Stimulated activated CD4-positive, alpha-beta T cell treated with anti-CD3 and anti-CD28 coated beads, Interleukin-12 subunit alpha, Interleukin-12 subunit beta, amount 100 ng/mL, for 48 hours (primary cell): ENCODE measurements around the gene RPS18.

Source experiments
- DNase-seq, 3 donors: peaks; one replicate each; pipeline ENCODE4 v3.0.0-alpha.2; 2020; ENCODE audit warnings: low read depth in 2 of 3, low spot score in 1 of 3

The RPS18 gene

GRCh38 chr6:33289784-33290315 lies 18.0 kb downstream of the RPS18 start:
- no peak for DNase-seq

GRCh38 chr6:33290459-33290858 lies 18.6 kb downstream of the RPS18 start:
- no peak for DNase-seq

- no peak for DNase-seq
Measured at GRCh38 chr6:33292996-33293682, 21.3 kb downstream of the RPS18 start.

- DNase-seq, result no peak
Measured at GRCh38 chr6:33294086-33294823, 22.4 kb downstream of the RPS18 start.

GRCh38 chr6:33295621-33296369 lies 23.9 kb downstream of the RPS18 start:
- DNase-seq, result no peak

GRCh38 chr6:33296797-33297405 lies 25.0 kb downstream of the RPS18 start:
- no peak for DNase-seq

GRCh38 chr6:33297406-33297955 lies 25.6 kb downstream of the RPS18 start:
- DNase-seq, result no peak

GRCh38 chr6:33297956-33298772 lies 26.3 kb downstream of the RPS18 start:
- peak; percentile 46 to 65 (median 60) for DNase-seq

GRCh38 chr6:33298773-33299236 lies 26.9 kb downstream of the RPS18 start, which contains the start of gene RGL2:
Gene RGL2 (minus strand): TSS chr6:33298942. CDS start chr6:33298610, 332 bp downstream.
- peak in 1 of 3 donors; percentile 49 for DNase-seq

GRCh38 chr6:33299237-33299944 lies 27.5 kb downstream of the RPS18 start:
- DNase-seq, result peak; percentile 88 to 92 (median 90)

GRCh38 chr6:33301877-33302276 lies 30.0 kb downstream of the RPS18 start:
- no peak for DNase-seq

GRCh38 chr6:33304216-33304615 lies 32.3 kb downstream of the RPS18 start:
- no peak for DNase-seq

GRCh38 chr6:33305052-33305451 lies 33.2 kb downstream of the RPS18 start:
- DNase-seq, result no peak

GRCh38 chr6:33306356-33306755 lies 34.5 kb downstream of the RPS18 start:
- DNase-seq, result no peak

GRCh38 chr6:33312361-33313104 lies 40.7 kb downstream of the RPS18 start:
- peak in 2 of 3 donors; percentile 55 to 68 for DNase-seq

GRCh38 chr6:33313105-33313708 lies 41.3 kb downstream of the RPS18 start:
- no peak for DNase-seq

- peak; percentile 72 to 78 (median 73) for DNase-seq
Measured at GRCh38 chr6:33313709-33314514, 42.0 kb downstream of the RPS18 start, which contains the start of gene TAPBP. Gene TAPBP (minus strand): TSS chr6:33314078. CDS start chr6:33314041, 37 bp downstream.
